Activated T-cell treated with anti-CD3 and anti-CD28 coated beads, Interleukin-2, amount 50 U/mL, for 1 hour (primary cell): ENCODE measurements around the gene FAM43B.
"Not testable (repeated sequence)": the region's sequence is repeated elsewhere in the genome, so short reads cannot be mapped to it uniquely, and the experiment has no call there.

Source experiments
- DNase-seq: peaks from one replicate; pipeline ENCODE4 v3.0.0-alpha.2; 2020

Gene FAM43B

GRCh38 chr1:20551945-20552727, at the start of gene FAM43B:
FAM43B (plus strand) TSS chr1:20552573; CDS start chr1:20552974, 401 bp downstream.
- no peak for DNase-seq

GRCh38 chr1:20505488-20505887, 46.9 kb upstream of the FAM43B start:
- no peak for DNase-seq

- no peak for DNase-seq
These were observed 45.2 kb upstream of the FAM43B start for GRCh38 chr1:20507248-20507563.

GRCh38 chr1:20507564-20508410, 44.6 kb upstream of the FAM43B start, which contains the start of gene MUL1:
MUL1 (minus strand) TSS chr1:20508151; CDS start chr1:20508024, 127 bp downstream.
- peak; percentile 92 for DNase-seq

- no peak for DNase-seq
These were observed 44.0 kb upstream of the FAM43B start for GRCh38 chr1:20508411-20508771.

GRCh38 chr1:20511518-20512428, 40.6 kb upstream of the FAM43B start:
- DNase-seq = no peak

GRCh38 chr1:20519609-20520262, 32.6 kb upstream of the FAM43B start:
- DNase-seq = not testable (repeated sequence)

GRCh38 chr1:20521960-20522861, 30.2 kb upstream of the FAM43B start:
- peak; percentile 59 for DNase-seq

- DNase-seq = no peak
These were observed 26.1 kb upstream of the FAM43B start for GRCh38 chr1:20526267-20526666.

GRCh38 chr1:20528221-20528620, 24.2 kb upstream of the FAM43B start:
- DNase-seq = no peak

- no peak for DNase-seq
These were observed 22.1 kb upstream of the FAM43B start for GRCh38 chr1:20530306-20530705.

GRCh38 chr1:20530901-20531300, 21.5 kb upstream of the FAM43B start:
- no peak for DNase-seq

GRCh38 chr1:20533635-20534034, 18.7 kb upstream of the FAM43B start:
- DNase-seq = no peak

- no peak for DNase-seq
These were observed 17.5 kb upstream of the FAM43B start for GRCh38 chr1:20534659-20535417.

GRCh38 chr1:20538227-20538626, 14.1 kb upstream of the FAM43B start:
- no peak for DNase-seq

GRCh38 chr1:20538760-20539551, 13.4 kb upstream of the FAM43B start:
- no peak for DNase-seq

- no peak for DNase-seq
These were observed 12.1 kb upstream of the FAM43B start for GRCh38 chr1:20540281-20540680.

- no peak for DNase-seq
These were observed 5.7 kb upstream of the FAM43B start for GRCh38 chr1:20546637-20547036.

GRCh38 chr1:20551161-20551560, 1.2 kb upstream of the FAM43B start:
- no peak for DNase-seq
